GM23338 (cell line): ENCODE data around the gene CNGB1. TPM values are rescaled to one million over a fixed set of nuclear protein-coding genes. Genes with fewer than 3 reads are reported as not detected.

Experiments used
- ATAC-seq: fragments of 200-7000 bp; cut with Tn5 transposase; 3 replicates; pipeline ENCODE4 v1.9.1; 2020
- DNase-seq: peaks from one replicate; pipeline ENCODE4 v3.0.0-alpha.2; 2015; ENCODE audit warnings: low spot score
- H2AFZ ChIP-seq: fragments of 200-600 bp; sonication (generic); 2 replicates; pipeline ENCODE4 v1.8.0; 2016; ENCODE audit warnings: antibody characterized with exemption, mild to moderate bottlenecking, moderate library complexity
- H3F3A ChIP-seq: fragments of 200-600 bp; sonication (generic); replicated peaks from 2 replicates; pipeline ENCODE4 v1.8.0; 2017; ENCODE audit warnings: antibody characterized with exemption, mixed run types, low read depth
- H3K27ac ChIP-seq: fragments of 200-600 bp; sonication (generic); 2 replicates; pipeline ENCODE4 v1.6.1; 2016; ENCODE audit warnings: low read depth
- H3K27me3 ChIP-seq: fragments of 200-600 bp; sonication (generic); 2 replicates; pipeline ENCODE4 v1.8.0; 2016; ENCODE audit warnings: mild to moderate bottlenecking, mixed run types, moderate library complexity; ENCODE audit not compliant: insufficient read depth
- H3K36me3 ChIP-seq: fragments of 200-600 bp; sonication (generic); 2 replicates; pipeline ENCODE4 v1.8.0; 2016; ENCODE audit warnings: mild to moderate bottlenecking; ENCODE audit not compliant: insufficient read depth
- H3K4me1 ChIP-seq: fragments of 200-600 bp; sonication (generic); 2 replicates; pipeline ENCODE4 v1.8.0; 2016; ENCODE audit warnings: mild to moderate bottlenecking, moderate library complexity; ENCODE audit not compliant: insufficient read depth
- H3K4me2 ChIP-seq: fragments of 200-600 bp; sonication (generic); 2 replicates; pipeline ENCODE4 v1.7.1; 2017; ENCODE audit warnings: mixed run types
- H3K4me3 ChIP-seq: fragments of 200-600 bp; sonication (generic); 2 replicates; pipeline ENCODE4 v1.6.1; 2016; ENCODE audit warnings: mixed run types
- H3K79me2 ChIP-seq: fragments of 200-600 bp; sonication (generic); replicated peaks from 2 replicates; pipeline ENCODE4 v1.8.0; 2017; ENCODE audit warnings: mild to moderate bottlenecking; ENCODE audit not compliant: insufficient read depth
- H3K9me2 ChIP-seq: fragments of 200-600 bp; sonication (generic); 2 replicates; pipeline ENCODE4 v1.8.0; 2017; ENCODE audit not compliant: insufficient read depth
- H4K20me1 ChIP-seq: fragments of 200-600 bp; sonication (generic); replicated peaks from 2 replicates; pipeline ENCODE4 v1.8.0; 2017; ENCODE audit warnings: mild to moderate bottlenecking; ENCODE audit not compliant: insufficient read depth
- H3K27ac Mint-ChIP-seq: 2 replicates; pipeline ENCODE4 v1.8.0; 2020; ENCODE audit warnings: inconsistent platforms, mild to moderate bottlenecking, moderate library complexity, mixed read lengths
- H3K27me3 Mint-ChIP-seq: 3 replicates; pipeline ENCODE4 v1.8.0; 2022; ENCODE audit warnings: low read depth, mild to moderate bottlenecking, moderate library complexity, mixed read lengths, inconsistent platforms; ENCODE audit not compliant: insufficient read depth, poor library complexity
- H3K36me3 Mint-ChIP-seq: 3 replicates; pipeline ENCODE4 v1.8.0; 2021; ENCODE audit warnings: low read depth, mild to moderate bottlenecking, inconsistent platforms, moderate library complexity, mixed read lengths
- H3K4me1 Mint-ChIP-seq: 3 replicates; pipeline ENCODE4 v1.8.0; 2020; ENCODE audit warnings: mild to moderate bottlenecking, inconsistent platforms, mixed read lengths
- H3K4me3 Mint-ChIP-seq: 3 replicates; pipeline ENCODE4 v1.8.0; 2021; ENCODE audit warnings: moderate library complexity, mild to moderate bottlenecking, inconsistent platforms, mixed read lengths
- H3K9me3 Mint-ChIP-seq: 3 replicates; pipeline ENCODE4 v1.8.0; 2020; ENCODE audit warnings: moderate library complexity, mild to moderate bottlenecking, inconsistent platforms, mixed read lengths
- CREB1 ChIP-seq: fragments of 250-450 bp; sonication (Bioruptor Pico); IDR thresholded peaks from 2 replicates; pipeline ENCODE4 v1.5.0; 2020; ENCODE audit warnings: low read depth, mild to moderate bottlenecking, moderate library complexity
- CTCF ChIP-seq, 2 experiments: fragments of 200-600 bp in 1 of 2; sonication (generic) in 1 of 2; conservative IDR thresholded peaks; 2 replicates each; pipeline versions ENCODE4 v1.5.1 to v1.6.1; 2016 to 2017; ENCODE audit warnings: antibody characterized with exemption in 2 of 2, low read depth in 2 of 2, mild to moderate bottlenecking in 2 of 2, moderate library complexity in 1 of 2
- EZH2 ChIP-seq: fragments of 200-600 bp; sonication (generic); IDR thresholded peaks from one replicate; pipeline ENCODE4 v1.8.0; 2017; ENCODE audit warnings: antibody characterized with exemption, mild to moderate bottlenecking, low read depth; ENCODE audit not compliant: unreplicated experiment
- EZH2phosphoT487 ChIP-seq: fragments of 200-600 bp; sonication (generic); IDR thresholded peaks from one replicate; pipeline ENCODE4 v1.8.1; 2018; ENCODE audit warnings: antibody characterized with exemption; ENCODE audit not compliant: unreplicated experiment
- JUNB ChIP-seq: IDR thresholded peaks from one replicate; pipeline ENCODE4 v1.6.1; 2016; ENCODE audit warnings: antibody characterized with exemption; ENCODE audit not compliant: unreplicated experiment
- NANOG ChIP-seq: IDR thresholded peaks from 2 replicates; pipeline ENCODE4 v1.6.1; 2016; ENCODE audit warnings: antibody characterized with exemption, borderline replicate concordance
- POLR2AphosphoS5 ChIP-seq: IDR thresholded peaks from 2 replicates; pipeline ENCODE4 v1.6.1; 2016; ENCODE audit warnings: antibody characterized with exemption, low read depth
- REST ChIP-seq: IDR thresholded peaks from one replicate; pipeline ENCODE4 v1.6.1; 2018; ENCODE audit warnings: antibody characterized with exemption; ENCODE audit not compliant: unreplicated experiment
- STAT1 ChIP-seq: IDR thresholded peaks from one replicate; pipeline ENCODE4 v1.6.1; 2016; ENCODE audit warnings: antibody characterized with exemption; ENCODE audit not compliant: unreplicated experiment
- ZNF114 ChIP-seq: fragments of 250-450 bp; sonication (Bioruptor Pico); IDR thresholded peaks from 2 replicates; pipeline ENCODE4 v1.5.0; 2020; ENCODE audit warnings: mild to moderate bottlenecking, moderate library complexity
- ZNF331 ChIP-seq: fragments of 250-450 bp; sonication (Bioruptor Pico); IDR thresholded peaks from 2 replicates; pipeline ENCODE4 v1.5.0; 2020; ENCODE audit warnings: low read depth, mild to moderate bottlenecking, moderate library complexity
- ZNF462 ChIP-seq: fragments of 250-450 bp; sonication (Bioruptor Pico); IDR thresholded peaks from 2 replicates; pipeline ENCODE4 v1.5.0; 2020; ENCODE audit warnings: mild to moderate bottlenecking, moderate library complexity
- polyA plus RNA-seq: library from polyadenylated mRNA; unstranded; fragments of >200 nt; fragmentation: Nextera tagmentation; extraction: Ambion mirVana; gene quantifications from 2 replicates; pipeline ENCODE4 v1.2.1, GENCODE V29; 2016
- total RNA-seq: library from RNA; depleted of rRNA; stranded (reverse); fragments of >200 nt; shearing (Covaris generic); gene quantifications from 2 replicates; pipeline ENCODE4 v1.2.3, GENCODE V29; 2014
- TF ChIP-seq, protein P1 (sequence below): IDR thresholded peaks from 2 replicates; pipeline ENCODE4 v1.6.1; 2016; ENCODE audit warnings: antibody characterized with exemption

CNGB1 gene
- total and polyA plus RNA-seq, 2 experiments from 2014 or later, result not detected

DNA sequence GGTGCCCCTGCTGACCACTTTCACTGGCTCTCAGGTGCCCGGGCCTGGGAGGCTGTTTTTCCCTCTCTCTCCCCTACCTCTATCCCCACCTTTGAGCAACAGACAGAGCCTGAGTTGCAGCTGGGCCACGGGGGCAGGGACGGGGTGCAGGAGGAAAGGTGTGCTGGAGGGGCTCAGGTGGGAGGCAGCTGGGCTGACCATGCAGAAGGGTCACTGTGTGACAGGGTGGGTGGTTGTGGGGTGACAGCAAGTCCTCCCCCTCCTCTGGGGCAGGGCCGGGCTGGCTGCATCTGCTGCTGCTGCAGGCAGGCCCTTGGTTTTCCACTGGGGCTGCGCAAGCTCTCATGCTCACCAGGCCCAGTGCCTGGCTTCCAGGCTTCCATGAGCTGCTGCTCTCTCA lies 23.0 kb upstream of the CNGB1 start:
- no peak overlapping the region for H3K4me3 Mint-ChIP-seq
- H3K4me1 Mint-ChIP-seq, result peaks cover 21% of the 10 kb centered on the region
- Histone ChIP-seq H3K27ac (no peak overlapping the region), H3K4me2 (no peak overlapping the region), H4K20me1 (no peaks in the 10 kb centered on the region), H3K4me3 (no peak overlapping the region), H3K9me2 (no peaks in the 10 kb centered on the region), H2AFZ (no peak overlapping the region), H3K4me1 (no peaks in the 10 kb centered on the region; the same call in 1 of the 2 replicates), H3K27me3 (no peaks in the 10 kb centered on the region), H3K79me2 (no peaks in the 10 kb centered on the region), H3K36me3 (no peaks in the 10 kb centered on the region), H3F3A (no peaks in the 10 kb centered on the region)
- H3K27ac Mint-ChIP-seq, result no peak overlapping the region
- no peak for TF ChIP-seq STAT1
- no peak for TF ChIP-seq ZNF114 (CRISPR knock-in tag)
- no peak for TF ChIP-seq EZH2
- TF ChIP-seq CREB1, result no peak
- no peak for TF ChIP-seq NANOG
- TF ChIP-seq ZNF331 (CRISPR knock-in tag), result no peak
- TF ChIP-seq, protein P1, sequence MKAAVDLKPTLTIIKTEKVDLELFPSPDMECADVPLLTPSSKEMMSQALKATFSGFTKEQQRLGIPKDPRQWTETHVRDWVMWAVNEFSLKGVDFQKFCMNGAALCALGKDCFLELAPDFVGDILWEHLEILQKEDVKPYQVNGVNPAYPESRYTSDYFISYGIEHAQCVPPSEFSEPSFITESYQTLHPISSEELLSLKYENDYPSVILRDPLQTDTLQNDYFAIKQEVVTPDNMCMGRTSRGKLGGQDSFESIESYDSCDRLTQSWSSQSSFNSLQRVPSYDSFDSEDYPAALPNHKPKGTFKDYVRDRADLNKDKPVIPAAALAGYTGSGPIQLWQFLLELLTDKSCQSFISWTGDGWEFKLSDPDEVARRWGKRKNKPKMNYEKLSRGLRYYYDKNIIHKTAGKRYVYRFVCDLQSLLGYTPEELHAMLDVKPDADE, result no peak
- no peak for TF ChIP-seq ZNF462 (CRISPR knock-in tag)
- TF ChIP-seq JUNB, result no peak
- no peak for TF ChIP-seq CTCF (conservative IDR thresholded peaks at IDR 0.05; ENCODE audit: low read depth in 2 of 2)
- TF ChIP-seq EZH2phosphoT487, result no peak
- no peak for TF ChIP-seq REST
- no peak for TF ChIP-seq POLR2AphosphoS5
- DNase-seq, result no peak
- peaks cover 6% of the 10 kb centered on the region; the same call in 2 of the 3 replicates for H3K36me3 Mint-ChIP-seq
- no peak for ATAC-seq
- peaks cover 19% of the 10 kb centered on the region for H3K27me3 Mint-ChIP-seq
- no peaks in the 10 kb centered on the region for H3K9me3 Mint-ChIP-seq
